ENCODE measurements around the gene ANAPC1. TPM values are rescaled to one million over a fixed set of nuclear protein-coding genes. Genes with fewer than 3 reads are reported as not detected.
"Not testable (repeated sequence)": the region's sequence is repeated elsewhere in the genome, so short reads cannot be mapped to it uniquely, and the experiment has no call there.

Gene ANAPC1
- total RNA-seq, 1 experiment from 2014 or later = 52.6 TPM

DNA sequence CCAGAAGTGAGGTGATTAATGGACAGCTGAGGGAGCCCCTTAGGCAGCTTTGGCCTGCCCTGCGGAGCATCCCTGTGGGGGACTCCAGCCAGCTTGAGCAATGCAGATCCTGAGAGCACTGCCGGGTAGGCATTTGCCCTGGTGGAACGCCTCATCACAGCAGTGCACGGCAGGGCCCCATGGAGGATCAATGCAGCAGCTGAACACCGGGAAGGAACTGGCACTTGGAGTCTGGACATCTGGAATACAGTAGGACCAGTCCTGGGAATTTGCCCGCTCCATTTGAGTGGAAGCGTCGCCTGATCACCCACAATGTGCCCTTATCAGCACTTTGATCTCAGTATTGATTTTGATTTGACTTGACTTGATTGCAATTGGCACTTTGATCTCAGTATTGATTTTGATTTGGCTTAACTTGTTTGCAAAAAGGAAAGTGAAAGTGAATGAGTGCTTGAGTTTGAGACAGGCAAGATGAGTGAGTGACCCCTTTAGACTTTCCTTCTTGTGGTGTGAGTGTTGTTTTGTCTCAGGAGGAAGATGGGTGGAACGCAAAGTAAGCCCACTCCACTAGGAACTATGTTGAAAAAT, 123.2 kb downstream of the ANAPC1 start:
- H3K4me3 ChIP-seq; H3K9me3 ChIP-seq (replicated peaks); H3K4me1 ChIP-seq (replicated peaks); H3K36me3 ChIP-seq; H3K27ac ChIP-seq; H3K27me3 ChIP-seq (replicated peaks); DNase-seq (ENCODE audit: low read depth in 1 of 2, low spot score in 2 of 2): not testable (repeated sequence)

DNA sequence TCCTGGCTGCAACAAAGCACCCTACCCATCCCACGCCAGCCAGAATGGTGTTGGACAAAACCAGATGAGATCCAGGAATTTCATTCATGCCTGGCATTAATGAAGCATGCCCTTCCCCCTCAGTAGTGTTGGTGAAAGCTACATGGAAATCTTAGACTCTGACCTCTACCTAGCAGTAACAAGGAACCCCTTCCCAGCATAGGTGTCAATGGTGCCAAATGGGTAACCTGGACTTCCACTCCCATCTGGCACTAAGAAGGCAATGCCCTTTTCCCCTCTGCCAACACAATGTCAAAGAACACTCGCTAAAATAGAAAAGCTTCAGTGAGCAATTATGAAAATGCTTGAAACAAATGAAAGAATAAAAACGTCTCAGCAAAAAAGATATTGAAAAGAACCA, 131.5 kb downstream of the ANAPC1 start:
- H3K4me3 ChIP-seq, H3K36me3 ChIP-seq, H3K27ac ChIP-seq: not testable (repeated sequence)

DNA sequence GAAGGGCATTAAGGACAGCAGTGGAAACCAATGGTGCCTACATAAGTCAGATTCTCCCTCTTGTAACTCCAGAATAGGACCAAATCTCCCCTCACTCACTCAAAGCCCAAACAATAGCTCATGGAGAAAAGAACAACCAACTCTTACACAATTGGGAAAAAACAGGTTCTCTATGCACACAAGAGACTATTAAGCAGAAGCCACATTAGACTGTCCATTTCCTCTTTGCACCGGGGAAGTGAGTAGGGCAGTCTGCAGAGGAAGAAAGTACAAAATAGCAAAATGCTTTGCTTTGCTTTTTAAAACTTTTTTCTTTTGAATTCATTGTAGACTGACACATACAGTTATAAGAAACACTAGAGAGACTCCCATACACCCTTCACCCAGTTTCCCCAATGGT, 133.4 kb downstream of the ANAPC1 start:
- H3K9me3 ChIP-seq (replicated peaks); H3K4me1 ChIP-seq (replicated peaks); H3K27ac ChIP-seq; H3K4me3 ChIP-seq; H3K27me3 ChIP-seq (replicated peaks); H3K36me3 ChIP-seq; DNase-seq (ENCODE audit: low read depth in 1 of 2, low spot score in 2 of 2): not testable (repeated sequence)

More for the DNA sequence above, 131.5 kb downstream of the ANAPC1 start:
- H3K9me3 ChIP-seq (replicated peaks); H3K4me1 ChIP-seq (replicated peaks); DNase-seq (ENCODE audit: low read depth in 1 of 2, low spot score in 2 of 2); H3K27me3 ChIP-seq (replicated peaks): not testable (repeated sequence)

DNA sequence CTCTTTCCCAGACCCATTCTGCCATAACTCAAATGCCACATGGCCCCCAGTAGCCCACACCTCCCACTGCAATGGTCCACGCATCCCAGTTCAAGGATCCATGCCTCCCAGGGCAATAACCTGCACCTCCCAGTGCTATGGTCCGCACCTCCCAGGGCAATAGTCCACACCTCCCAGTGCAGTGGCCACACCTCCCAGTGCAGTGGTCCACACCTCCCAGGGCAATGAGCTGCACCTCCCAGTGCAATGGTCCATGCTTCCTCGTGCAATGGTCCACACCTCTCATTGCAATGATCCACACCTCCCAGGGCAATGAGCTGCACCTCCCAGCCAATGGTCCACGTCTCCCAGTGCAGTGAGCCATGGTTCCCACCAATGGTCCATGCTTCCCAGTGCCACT, 135.6 kb downstream of the ANAPC1 start:
- H3K4me3 ChIP-seq; DNase-seq (ENCODE audit: low read depth in 1 of 2, low spot score in 2 of 2); H3K9me3 ChIP-seq (replicated peaks); H3K4me1 ChIP-seq (replicated peaks); H3K36me3 ChIP-seq; H3K27me3 ChIP-seq (replicated peaks); H3K27ac ChIP-seq: not testable (repeated sequence)

DNA sequence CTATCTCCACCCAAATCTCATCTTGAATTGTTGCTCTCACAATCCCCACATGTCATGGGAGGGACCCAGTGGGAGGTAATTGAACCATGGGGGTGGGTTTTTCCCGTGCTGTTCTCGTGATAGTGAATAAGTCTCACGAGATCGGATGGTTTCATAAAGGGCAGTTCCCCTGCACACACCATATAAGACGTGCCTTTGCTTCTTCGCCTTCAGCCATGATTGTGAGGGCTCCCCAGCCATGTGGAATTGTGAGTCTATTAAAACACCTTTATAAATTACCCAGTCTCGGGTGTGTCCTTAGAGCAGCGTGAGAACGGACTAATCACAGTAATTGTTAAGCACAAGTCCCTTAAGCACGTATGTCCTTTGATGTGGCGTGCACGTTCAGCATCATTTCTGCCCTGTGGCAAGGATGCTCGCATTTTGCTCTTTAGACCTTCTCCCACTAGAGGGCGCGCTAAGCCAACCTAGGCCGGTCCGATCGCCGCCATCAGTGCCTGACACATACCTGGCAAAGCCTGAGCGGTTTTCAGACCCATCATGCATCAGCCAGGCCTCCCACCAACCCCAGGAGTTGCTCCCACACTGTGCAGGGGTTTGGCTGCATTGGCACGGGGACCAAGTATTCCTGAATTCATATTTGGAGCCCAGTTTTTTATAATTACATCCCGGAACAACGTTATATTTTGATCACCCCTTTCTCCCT, 136.4 kb downstream of the ANAPC1 start:
- not testable (repeated sequence) for H3K4me3 ChIP-seq; H3K27ac ChIP-seq; H3K36me3 ChIP-seq; H3K4me1 ChIP-seq (replicated peaks); H3K9me3 ChIP-seq (replicated peaks); H3K27me3 ChIP-seq (replicated peaks)
- DNase-seq (ENCODE audit: low read depth in 1 of 2, low spot score in 2 of 2) = peak in 1 of 2 experiments; percentile 63

DNA sequence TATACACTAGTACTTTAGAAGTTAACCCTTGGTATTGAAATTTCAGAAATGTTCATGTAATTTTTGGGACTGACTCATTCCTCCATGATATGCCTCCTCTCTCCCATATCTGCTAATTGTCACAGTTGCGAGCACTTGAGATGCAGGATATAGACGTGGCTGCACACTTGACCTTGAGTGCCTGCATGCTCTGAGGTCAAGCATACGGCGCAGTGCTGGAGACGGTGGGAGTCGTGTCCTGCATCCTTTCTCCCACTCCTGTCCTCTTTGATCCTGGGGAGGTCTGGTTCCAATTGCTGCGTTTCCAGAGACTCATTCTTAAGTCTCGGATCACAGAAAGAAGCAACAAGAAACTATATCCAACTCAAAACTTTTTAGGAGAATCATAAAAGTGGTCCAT, 139.2 kb downstream of the ANAPC1 start:
- not testable (repeated sequence) for H3K4me3 ChIP-seq; H3K4me1 ChIP-seq (replicated peaks); H3K36me3 ChIP-seq; H3K27ac ChIP-seq; DNase-seq (ENCODE audit: low read depth in 1 of 2, low spot score in 2 of 2); H3K9me3 ChIP-seq (replicated peaks); H3K27me3 ChIP-seq (replicated peaks)

DNA sequence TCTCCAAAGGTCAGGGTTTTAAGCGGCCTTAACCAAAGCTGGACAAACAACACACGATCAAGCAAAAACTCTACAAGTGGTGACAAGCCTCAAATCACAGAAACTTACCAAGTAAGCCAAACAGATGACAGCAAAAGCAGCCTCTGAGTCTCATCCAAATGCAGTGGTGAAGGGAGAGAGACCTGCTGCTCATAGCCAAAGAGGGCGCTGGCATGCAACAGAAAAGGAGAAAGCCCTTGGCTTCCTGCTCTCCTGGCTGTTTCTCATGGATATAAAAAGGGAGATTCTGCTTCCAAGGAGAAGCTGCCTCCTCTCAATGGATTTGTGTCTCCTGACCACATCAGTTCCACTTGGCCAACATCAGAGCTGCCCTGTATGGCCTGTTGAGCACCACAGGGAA, 142.5 kb downstream of the ANAPC1 start:
- H3K27me3 ChIP-seq (replicated peaks); H3K9me3 ChIP-seq (replicated peaks); H3K27ac ChIP-seq; H3K36me3 ChIP-seq; DNase-seq (ENCODE audit: low read depth in 1 of 2, low spot score in 2 of 2); H3K4me3 ChIP-seq; H3K4me1 ChIP-seq (replicated peaks): not testable (repeated sequence)

DNA sequence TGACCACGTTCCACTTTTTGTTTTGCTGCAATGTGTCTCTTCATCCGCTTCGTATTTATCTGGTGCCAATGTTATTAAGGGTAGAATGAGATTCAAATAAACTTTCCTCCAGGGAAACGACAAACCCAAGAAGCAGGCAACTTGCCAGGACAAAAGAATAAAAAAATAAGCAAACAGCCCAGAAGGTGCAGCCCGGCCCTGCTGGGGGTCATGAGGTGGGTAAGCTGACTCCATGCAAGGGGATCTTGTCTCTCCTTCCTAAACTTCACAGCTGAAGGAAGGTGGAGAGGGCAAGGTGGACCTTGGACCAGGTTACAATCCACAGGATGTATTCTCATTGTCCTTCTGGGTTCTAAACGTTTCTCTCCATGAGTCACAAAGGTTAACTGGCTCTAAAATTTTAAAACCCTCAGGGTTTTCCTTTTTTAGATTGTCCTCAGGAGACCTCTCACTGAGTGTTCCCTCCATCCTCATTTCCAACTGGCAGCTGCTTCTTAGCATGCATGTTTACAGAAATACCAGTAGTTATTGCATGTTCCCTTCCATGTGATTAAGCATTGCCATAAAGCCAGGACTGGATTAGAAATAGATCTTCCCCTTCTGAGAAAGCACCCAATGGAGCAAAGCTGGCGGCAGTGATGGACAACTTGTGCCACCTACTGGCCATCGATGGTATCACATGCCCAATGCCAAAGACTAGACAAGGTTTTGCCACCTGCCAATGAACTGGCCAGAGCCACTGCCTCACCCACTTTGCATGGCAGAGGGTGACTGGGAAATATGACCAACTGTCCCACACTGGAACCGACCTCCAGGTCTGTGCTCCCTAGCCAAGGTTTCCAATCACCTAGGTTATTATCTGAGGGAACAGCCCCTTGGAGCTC, 147.9 kb downstream of the ANAPC1 start:
- H3K27ac ChIP-seq, H3K36me3 ChIP-seq: not testable (repeated sequence)
- peak in 1 of 2 experiments; percentile 41 for DNase-seq (ENCODE audit: low read depth in 1 of 2, low spot score in 2 of 2)

DNA sequence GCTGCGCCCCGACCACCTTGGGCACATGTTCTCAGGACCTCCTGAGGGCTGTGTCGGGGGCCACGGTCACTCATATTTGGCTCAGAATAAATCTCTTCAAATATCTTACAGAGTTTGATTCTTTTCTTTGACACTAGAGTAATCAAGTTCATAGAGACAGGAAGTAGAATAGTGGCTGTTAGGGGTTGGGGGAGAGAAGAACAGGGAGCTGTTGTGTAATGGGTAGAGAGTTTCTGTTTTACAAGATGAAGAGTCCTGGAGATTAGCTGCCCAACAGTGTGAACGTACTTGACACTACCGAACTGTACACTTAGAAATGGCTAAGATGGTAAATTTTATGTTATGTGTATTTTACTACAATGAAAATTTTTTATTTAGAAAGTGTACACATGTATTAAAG, 148.6 kb downstream of the ANAPC1 start:
- DNase-seq (ENCODE audit: low read depth in 1 of 2, low spot score in 2 of 2); H3K27ac ChIP-seq: not testable (repeated sequence)

More for the DNA sequence above, 147.9 kb downstream of the ANAPC1 start:
- not testable (repeated sequence) for H3K4me3 ChIP-seq; H3K9me3 ChIP-seq (replicated peaks); H3K27me3 ChIP-seq (replicated peaks); H3K4me1 ChIP-seq (replicated peaks)

DNA sequence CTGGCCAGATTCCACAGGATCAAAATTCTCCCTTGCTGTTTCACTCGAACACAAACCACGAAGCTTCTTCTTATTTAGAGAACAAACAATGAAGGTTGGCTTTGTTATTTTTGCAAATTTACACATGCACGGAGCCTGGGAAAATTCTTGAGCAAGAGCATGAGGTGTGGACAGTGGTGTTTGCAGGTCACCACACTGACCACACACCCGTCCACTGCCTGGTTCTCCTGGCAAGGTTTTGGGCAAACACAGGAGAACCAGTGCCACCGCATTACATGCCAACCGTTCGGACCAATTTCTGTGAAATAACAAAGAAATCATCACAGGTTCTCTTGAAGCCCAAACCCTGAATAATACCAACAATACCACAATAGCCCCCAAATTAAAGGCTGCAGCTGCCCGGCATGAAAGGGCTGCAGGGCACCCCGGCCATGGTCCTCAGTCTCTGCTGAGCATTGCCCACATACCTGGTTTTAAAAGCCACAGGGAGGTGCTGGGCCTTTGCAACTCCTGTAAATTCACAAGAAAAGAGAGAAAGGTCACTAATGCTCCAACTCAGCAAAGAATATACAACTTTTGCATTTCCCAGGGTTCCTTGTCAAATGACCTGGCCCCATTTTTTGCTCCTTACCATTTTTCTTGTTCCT, 154.1 kb downstream of the ANAPC1 start:
- H3K27me3 ChIP-seq (replicated peaks) = not testable (repeated sequence)

More for the DNA sequence above, 148.6 kb downstream of the ANAPC1 start:
- not testable (repeated sequence) for H3K4me3 ChIP-seq; H3K4me1 ChIP-seq (replicated peaks); H3K9me3 ChIP-seq (replicated peaks); H3K27me3 ChIP-seq (replicated peaks); H3K36me3 ChIP-seq

DNA sequence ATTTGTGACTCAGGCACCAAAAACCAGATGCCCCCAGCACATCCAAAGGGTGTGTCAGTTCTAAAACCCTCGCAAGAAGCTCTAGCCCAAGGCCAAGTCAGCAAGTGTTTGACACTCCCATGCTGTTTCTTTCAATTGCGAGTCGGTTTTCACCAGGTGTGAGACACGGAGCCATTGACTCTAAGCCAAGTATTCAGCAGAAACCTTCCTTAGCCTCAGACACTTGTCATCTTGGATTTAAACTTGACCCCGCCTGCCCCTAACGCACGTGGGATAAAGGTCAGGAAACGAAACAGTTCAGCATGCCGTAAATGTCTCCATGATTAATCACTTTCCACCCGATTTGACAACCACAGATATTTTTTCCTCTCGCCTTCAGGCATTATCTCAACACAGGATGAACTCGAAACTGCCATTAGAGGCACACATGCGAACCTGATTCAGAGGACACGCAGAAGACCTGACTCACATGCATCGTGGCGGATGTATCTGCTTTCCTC, 156.3 kb downstream of the ANAPC1 start:
- H3K9me3 ChIP-seq (replicated peaks); H3K27me3 ChIP-seq (replicated peaks); H3K27ac ChIP-seq; H3K4me1 ChIP-seq (replicated peaks); H3K4me3 ChIP-seq; H3K36me3 ChIP-seq; DNase-seq (ENCODE audit: low read depth in 1 of 2, low spot score in 2 of 2): not testable (repeated sequence)

More for the DNA sequence above, 154.1 kb downstream of the ANAPC1 start:
- not testable (repeated sequence) for DNase-seq (ENCODE audit: low read depth in 1 of 2, low spot score in 2 of 2); H3K4me1 ChIP-seq (replicated peaks); H3K9me3 ChIP-seq (replicated peaks); H3K27ac ChIP-seq; H3K36me3 ChIP-seq; H3K4me3 ChIP-seq

DNA sequence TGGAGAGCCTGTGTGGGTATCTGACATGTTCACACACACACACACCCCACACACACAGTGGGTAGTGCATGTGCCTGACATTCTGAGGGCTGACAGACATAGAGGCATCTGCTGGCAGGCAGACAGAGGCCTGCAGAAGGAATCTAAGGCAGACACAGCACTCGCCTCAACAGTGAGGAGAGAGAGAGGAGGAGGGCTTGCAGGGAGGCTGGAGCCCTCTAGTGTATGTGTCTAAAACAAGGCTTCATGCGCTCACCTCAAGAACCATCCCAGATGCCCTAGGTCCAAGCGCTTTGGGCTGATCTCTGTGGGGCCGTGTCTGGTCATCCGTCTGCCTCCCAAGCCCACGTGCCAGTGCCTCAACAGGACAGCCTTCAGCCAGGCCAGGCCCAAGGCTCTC, 158.3 kb downstream of the ANAPC1 start:
- H3K4me3 ChIP-seq; H3K9me3 ChIP-seq (replicated peaks); H3K36me3 ChIP-seq; H3K27ac ChIP-seq; H3K4me1 ChIP-seq (replicated peaks); H3K27me3 ChIP-seq (replicated peaks); DNase-seq (ENCODE audit: low read depth in 1 of 2, low spot score in 2 of 2): not testable (repeated sequence)

DNA sequence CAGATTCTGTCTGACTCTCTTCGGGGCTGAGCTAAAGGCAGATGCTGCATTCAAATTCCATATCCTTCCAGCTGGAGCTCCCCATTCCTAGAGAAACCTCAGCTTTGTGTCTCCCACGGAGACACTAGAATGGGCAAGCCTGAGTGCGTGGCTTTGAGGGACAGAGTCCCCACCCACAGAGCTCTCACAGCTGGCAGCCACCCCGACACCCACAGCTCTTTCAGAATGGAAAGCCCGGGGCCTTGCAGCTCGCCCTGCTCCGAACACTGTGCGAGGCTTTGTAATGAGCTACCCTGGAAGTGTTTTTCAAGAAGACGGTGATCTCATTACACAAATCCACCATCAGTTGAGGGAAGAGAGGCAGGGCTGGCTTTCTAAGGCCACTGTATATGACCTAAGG, 164.4 kb downstream of the ANAPC1 start:
- not testable (repeated sequence) for H3K27ac ChIP-seq; H3K4me3 ChIP-seq; H3K27me3 ChIP-seq (replicated peaks)

More for the DNA sequence above, 164.4 kb downstream of the ANAPC1 start:
- not testable (repeated sequence) for H3K4me1 ChIP-seq (replicated peaks); H3K36me3 ChIP-seq; H3K9me3 ChIP-seq (replicated peaks); DNase-seq (ENCODE audit: low read depth in 1 of 2, low spot score in 2 of 2)
